NOMO-1 (cell line): ENCODE results near the gene CSTF2T.

Experiments
- DNase-seq, 2 experiments: peaks; one replicate each; lab custom pipeline; 2025; ENCODE audit not compliant: unreplicated experiment in 2 of 2; lab: John Stamatoyannopoulos, UW

The CSTF2T gene

DNA sequence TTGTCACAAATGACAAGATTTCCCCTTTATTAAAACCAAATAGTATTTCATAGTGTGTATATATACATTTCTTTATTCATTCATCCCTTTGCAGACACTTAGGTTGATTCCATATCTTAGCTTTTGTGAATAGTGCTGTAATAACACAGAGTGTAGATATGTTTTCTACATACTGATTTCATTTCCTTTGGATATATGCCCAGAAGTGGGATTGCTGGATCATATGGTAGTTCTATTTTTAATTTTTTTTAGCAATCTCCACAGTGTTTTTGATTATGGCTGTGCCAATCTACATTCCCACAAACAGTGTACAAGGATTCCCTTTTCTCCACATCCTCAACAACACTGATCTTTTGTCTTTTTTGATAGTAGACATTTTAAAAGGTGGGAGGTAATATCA lies 46.4 kb downstream of the CSTF2T start:
- no peak for DNase-seq

DNA sequence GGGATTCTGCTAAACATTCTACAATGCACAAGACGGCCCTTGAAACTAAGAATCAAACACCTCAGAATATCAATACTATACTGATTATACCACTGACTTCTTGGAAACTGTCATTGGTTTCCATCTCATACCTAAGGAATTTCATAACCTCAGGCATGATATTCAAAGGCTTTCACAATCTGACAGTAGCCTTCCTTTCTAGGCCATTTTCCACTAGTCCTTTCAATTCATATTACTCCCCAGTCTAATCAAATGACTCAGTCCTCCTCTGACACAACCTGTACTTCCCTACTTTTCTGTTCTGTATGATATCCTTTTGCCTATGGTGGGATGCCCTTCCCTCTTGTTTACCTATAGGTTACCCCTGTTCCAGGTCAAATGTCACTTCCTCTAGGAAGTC lies 48.3 kb downstream of the CSTF2T start:
- DNase-seq, result no peak

DNA sequence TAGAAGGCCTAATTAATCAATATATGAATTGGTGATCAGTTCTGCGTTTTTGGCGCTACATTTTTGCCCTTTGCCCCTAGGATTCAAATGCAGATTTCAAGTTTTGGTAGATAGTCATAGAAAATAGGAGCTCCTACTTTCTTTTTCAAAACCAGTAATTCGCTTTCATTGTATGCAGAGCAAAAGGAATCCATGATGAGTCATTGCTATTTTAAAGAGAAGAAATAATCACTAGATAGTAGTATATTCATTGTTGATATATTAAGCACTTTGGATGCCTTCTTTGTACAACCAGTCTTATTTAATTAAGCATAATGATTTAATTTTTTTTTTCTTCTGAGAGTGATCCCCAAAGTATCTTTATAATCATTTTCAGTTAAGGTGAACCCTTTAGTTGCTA lies 50.3 kb downstream of the CSTF2T start:
- no peak for DNase-seq
